H9 (cell line): ENCODE results near the gene PHLDB1. TPM values are rescaled to one million over a fixed set of nuclear protein-coding genes. Genes with fewer than 3 reads are reported as not detected.

ENCODE experiments used
- DNase-seq: peaks from one replicate; pipeline ENCODE4 v3.0.0-alpha.2; 2017
- H2AFZ ChIP-seq: one replicate; pipeline ENCODE4 v1.6.1; 2013; ENCODE audit warnings: mild to moderate bottlenecking, low read length, control low read depth, moderate library complexity
- H2AK5ac ChIP-seq: 2 replicates; pipeline ENCODE4 v1.6.1; 2013; ENCODE audit warnings: low read length, control low read depth, mixed read lengths; ENCODE audit not compliant: insufficient read length
- H2BK120ac ChIP-seq: one replicate; pipeline ENCODE4 v1.6.1; 2013; ENCODE audit warnings: low read depth, mild to moderate bottlenecking, low read length, control low read depth, inconsistent platforms; ENCODE audit not compliant: poor library complexity, severe bottlenecking
- H2BK12ac ChIP-seq: 2 replicates; pipeline ENCODE4 v1.6.1; 2013; ENCODE audit warnings: low read length, control low read depth, mixed read lengths, low read depth; ENCODE audit not compliant: insufficient read length
- H2BK15ac ChIP-seq: 2 replicates; pipeline ENCODE4 v1.6.1; 2013; ENCODE audit warnings: low read depth, low read length, control low read depth
- H2BK20ac ChIP-seq: one replicate; pipeline ENCODE4 v1.6.1; 2013; ENCODE audit warnings: low read depth, mild to moderate bottlenecking, low read length, control low read depth, inconsistent platforms; ENCODE audit not compliant: poor library complexity, severe bottlenecking
- H2BK5ac ChIP-seq: 2 replicates; pipeline ENCODE4 v1.6.1; 2013; ENCODE audit warnings: low read length, control low read depth, mixed read lengths; ENCODE audit not compliant: insufficient read length
- H3K14ac ChIP-seq: 2 replicates; pipeline ENCODE4 v1.6.1; 2013; ENCODE audit warnings: low read length, control low read depth; ENCODE audit not compliant: insufficient read depth
- H3K18ac ChIP-seq: 2 replicates; pipeline ENCODE4 v1.6.1; 2013; ENCODE audit warnings: low read depth, mild to moderate bottlenecking, mixed read lengths, low read length, control low read depth; ENCODE audit not compliant: insufficient read length
- H3K23ac ChIP-seq: 2 replicates; pipeline ENCODE4 v1.6.1; 2013; ENCODE audit warnings: low read length, control low read depth, mixed read lengths, low read depth; ENCODE audit not compliant: insufficient read length
- H3K23me2 ChIP-seq: 2 replicates; pipeline ENCODE4 v1.6.1; 2013; ENCODE audit warnings: low read depth, mild to moderate bottlenecking, mixed read lengths, low read length, control low read depth; ENCODE audit not compliant: insufficient read length, poor library complexity, severe bottlenecking
- H3K27ac ChIP-seq: 2 replicates; pipeline ENCODE4 v1.5.1; 2013; ENCODE audit warnings: low read length, control low read depth, mixed read lengths, low read depth; ENCODE audit not compliant: insufficient read length
- H3K27me3 ChIP-seq: 2 replicates; pipeline ENCODE4 v1.6.1; 2013; ENCODE audit warnings: low read length, control low read depth, inconsistent platforms; ENCODE audit not compliant: insufficient read depth
- H3K4ac ChIP-seq: 2 replicates; pipeline ENCODE4 v1.6.1; 2013; ENCODE audit warnings: low read depth, mild to moderate bottlenecking, control low read depth, inconsistent platforms, low read length, moderate library complexity
- H3K4me1 ChIP-seq: 2 replicates; pipeline ENCODE4 v1.6.1; 2013; ENCODE audit warnings: low read length, control low read depth, inconsistent platforms; ENCODE audit not compliant: insufficient read depth
- H3K4me2 ChIP-seq: 2 replicates; pipeline ENCODE4 v1.6.1; 2013; ENCODE audit warnings: low read length, control low read depth, mixed read lengths; ENCODE audit not compliant: insufficient read length, insufficient read depth
- H3K56ac ChIP-seq: 2 replicates; pipeline ENCODE4 v1.6.1; 2013; ENCODE audit warnings: low read depth, mild to moderate bottlenecking, mixed read lengths, low read length, control low read depth; ENCODE audit not compliant: insufficient read length
- H3K79me1 ChIP-seq: 2 replicates; pipeline ENCODE4 v1.6.1; 2013; ENCODE audit warnings: low read depth, mild to moderate bottlenecking, moderate library complexity, low read length, control low read depth, inconsistent platforms; ENCODE audit not compliant: insufficient read depth, poor library complexity, severe bottlenecking
- H3K79me2 ChIP-seq: 2 replicates; pipeline ENCODE4 v1.6.1; 2013; ENCODE audit warnings: low read length, control low read depth, inconsistent platforms; ENCODE audit not compliant: insufficient read depth
- H3K9ac ChIP-seq: 2 replicates; pipeline ENCODE4 v1.6.1; 2013; ENCODE audit warnings: low read length, control low read depth, mixed read lengths; ENCODE audit not compliant: insufficient read length; ENCODE audit errors: extremely low read depth
- H3K9me3 ChIP-seq: one replicate; pipeline ENCODE4 v1.6.1; 2013; ENCODE audit warnings: low read depth, low read length, inconsistent platforms; ENCODE audit not compliant: control insufficient read depth
- H3T11ph ChIP-seq: one replicate; pipeline ENCODE4 v1.6.1; 2013; ENCODE audit warnings: mild to moderate bottlenecking, low read length, control low read depth, inconsistent platforms
- H4K20me1 ChIP-seq: one replicate; pipeline ENCODE4 v1.6.1; 2013; ENCODE audit not compliant: control insufficient read depth, insufficient read length, insufficient read depth
- H4K5ac ChIP-seq: 2 replicates; pipeline ENCODE4 v1.6.1; 2013; ENCODE audit warnings: low read depth, mild to moderate bottlenecking, mixed read lengths, low read length, control low read depth; ENCODE audit not compliant: insufficient read length
- H4K8ac ChIP-seq: replicated peaks from 2 replicates; pipeline ENCODE4 v1.6.1; 2013; ENCODE audit warnings: low read length, control low read depth, mixed read lengths, low read depth; ENCODE audit not compliant: insufficient read length
- H4K91ac ChIP-seq: 2 replicates; pipeline ENCODE4 v1.6.1; 2013; ENCODE audit warnings: low read depth, mild to moderate bottlenecking, moderate library complexity, mixed read lengths, low read length, control low read depth; ENCODE audit not compliant: insufficient read length
- H3K27ac Mint-ChIP-seq, 3 experiments: 2 replicates in 2 of 3; 3 replicates in 1 of 3; pipeline ENCODE4 v1.8.0; 2020 to 2021; ENCODE audit warnings: mixed read lengths in 3 of 3, mild to moderate bottlenecking in 1 of 3, moderate library complexity in 1 of 3
- H3K27me3 Mint-ChIP-seq: 2 replicates; pipeline ENCODE4 v1.8.0; 2021; ENCODE audit warnings: low read depth, mild to moderate bottlenecking, moderate library complexity, mixed read lengths
- H3K36me3 Mint-ChIP-seq, 3 experiments: 2 replicates in 2 of 3; 3 replicates in 1 of 3; pipeline ENCODE4 v1.8.0; 2020 to 2021; ENCODE audit warnings: low read depth in 3 of 3, mixed read lengths in 3 of 3; ENCODE audit not compliant: insufficient read depth in 1 of 3
- H3K4me1 Mint-ChIP-seq, 2 experiments: 2 replicates each; pipeline ENCODE4 v1.8.0; 2020; ENCODE audit warnings: mixed read lengths in 2 of 2
- H3K4me3 Mint-ChIP-seq, 2 experiments: 2 replicates in 1 of 2; 3 replicates in 1 of 2; pipeline ENCODE4 v1.8.0; 2020 to 2021; ENCODE audit warnings: mild to moderate bottlenecking in 2 of 2, mixed read lengths in 2 of 2, moderate library complexity in 1 of 2
- H3K9me3 Mint-ChIP-seq, 2 experiments: 2 replicates in 1 of 2; 3 replicates in 1 of 2; pipeline ENCODE4 v1.8.0; 2020; ENCODE audit warnings: mild to moderate bottlenecking in 2 of 2, mixed read lengths in 2 of 2, moderate library complexity in 1 of 2
- CTCF ChIP-seq: fragments of 200-600 bp; sonication (generic); conservative IDR thresholded peaks from 3 replicates; pipeline ENCODE4 v1.8.0; 2021; ENCODE audit warnings: antibody characterized with exemption, mild to moderate bottlenecking
- WGBS: extraction: QIAGEN DNeasy Blood & Tissue Kit; methylation state at CpG from one replicate; pipeline ENCODE4 v1.1.7; 2013; ENCODE audit warnings: missing lambda C conversion rate, low lambda C conversion rate, mixed read lengths; ENCODE audit not compliant: insufficient read length; ENCODE audit errors: extremely low coverage; 5-methylcytosine and 5-hydroxymethylcytosine counted together
- total RNA-seq: library from RNA; stranded (reverse); gene quantifications from 2 replicates; pipeline ENCODE4 v1.2.1, GENCODE V29; 2021

PHLDB1 gene
- total RNA-seq, 1 experiment from 2014 or later, result 56.0 TPM

- H3K4me2 ChIP-seq, result no peak overlapping the region
- Mint-ChIP-seq H3K9me3 (no peaks in the 10 kb centered on the region), H3K27me3 (no peaks in the 10 kb centered on the region; the same call in 1 of the 2 replicates), H3K27ac (peak overlapping the region in 2 of 3 experiments; percentile 45 to 68; a peak in 3 of 7 replicates), H3K4me3 (no peak overlapping the region), H3K36me3 (peaks cover 2 to 23% (median 21%) of the 10 kb centered on the region in 3 experiments; a peak in 5 of 7 replicates), H3K4me1 (peaks cover 44 to 45% of the 10 kb centered on the region in 2 experiments)
- no peak overlapping the region for H4K91ac ChIP-seq
- H3K79me2 ChIP-seq, result no peaks in the 10 kb centered on the region
- H3K9me3 ChIP-seq, result no peaks in the 10 kb centered on the region
- no peaks in the 10 kb centered on the region for H3K23me2 ChIP-seq
- H2BK120ac ChIP-seq, result no peak overlapping the region
- no peak overlapping the region for H3K18ac ChIP-seq
- TF ChIP-seq CTCF, result peak; percentile 100
- H3T11ph ChIP-seq, result no peak overlapping the region
- no CpG with 5 or more reads among the region's 26 CpGs for WGBS
- H3K23ac ChIP-seq, result no peak overlapping the region
- H2BK12ac ChIP-seq, result no peak overlapping the region
- no peaks in the 10 kb centered on the region for H3K79me1 ChIP-seq
- H2AK5ac ChIP-seq, result no peak overlapping the region
- peaks cover 2% of the 10 kb centered on the region for H4K20me1 ChIP-seq
- no peak overlapping the region for H3K14ac ChIP-seq
- H3K56ac ChIP-seq, result no peak overlapping the region
- H2BK20ac ChIP-seq, result no peak overlapping the region
- no peak overlapping the region for H3K4ac ChIP-seq
- no peak overlapping the region for H4K8ac ChIP-seq
- no peak overlapping the region for H2BK15ac ChIP-seq
- no peak overlapping the region for H2BK5ac ChIP-seq
- peak; percentile 96 for DNase-seq
- H4K5ac ChIP-seq, result no peak overlapping the region
- no peak overlapping the region for H3K9ac ChIP-seq
- H2AFZ ChIP-seq, result no peak overlapping the region
- no peak overlapping the region for H3K27ac ChIP-seq
- H3K4me1 ChIP-seq, result peaks cover 3% of the 10 kb centered on the region; the same call in 1 of the 2 replicates
- H3K27me3 ChIP-seq, result no peaks in the 10 kb centered on the region; the same call in 1 of the 2 replicates
These were observed 52.0 kb downstream of the PHLDB1 start for GRCh38 chr11:118659314-118659952.
